Suppressor macrophage treated with lipopolysaccharide for 4 hours (primary cell): ENCODE measurements around the gene TGFB1I1.
A peak's percentile ranks its signal among the peaks of the same experiment; 100 is the strongest.
"Not testable (repeated sequence)": the region's sequence is repeated elsewhere in the genome, so short reads cannot be mapped to it uniquely, and the experiment has no call there.

Experiments
- DNase-seq: peaks from one replicate; pipeline ENCODE4 v3.0.0-alpha.2; 2020

TGFB1I1 gene

GRCh38 chr16:31471875-31472708, at the start of gene TGFB1I1:
Gene TGFB1I1 (plus strand): TSS chr16:31472152. CDS start chr16:31472189, 37 bp downstream.
- DNase-seq: no peak

DNA sequence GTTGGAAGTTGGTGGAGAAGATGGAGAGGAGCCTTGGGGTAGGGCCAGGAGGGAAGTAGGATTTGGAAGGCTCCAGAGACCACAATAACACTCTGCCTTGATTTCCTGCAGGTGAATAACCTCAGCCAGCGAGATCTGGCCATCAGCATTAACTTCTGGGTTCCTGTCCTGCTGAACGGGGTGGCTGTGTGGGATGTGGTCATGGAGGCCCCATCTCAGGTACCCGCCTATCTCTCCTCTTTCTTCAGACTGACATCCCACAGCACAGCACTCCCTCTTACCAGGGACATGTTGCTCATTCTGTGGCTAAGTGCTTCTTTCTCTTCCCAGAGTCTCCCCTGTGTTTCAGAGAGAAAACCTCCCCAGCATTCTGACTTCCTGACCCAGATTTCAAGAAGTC, 48.7 kb upstream of the TGFB1I1 start:
- DNase-seq: no peak

DNA sequence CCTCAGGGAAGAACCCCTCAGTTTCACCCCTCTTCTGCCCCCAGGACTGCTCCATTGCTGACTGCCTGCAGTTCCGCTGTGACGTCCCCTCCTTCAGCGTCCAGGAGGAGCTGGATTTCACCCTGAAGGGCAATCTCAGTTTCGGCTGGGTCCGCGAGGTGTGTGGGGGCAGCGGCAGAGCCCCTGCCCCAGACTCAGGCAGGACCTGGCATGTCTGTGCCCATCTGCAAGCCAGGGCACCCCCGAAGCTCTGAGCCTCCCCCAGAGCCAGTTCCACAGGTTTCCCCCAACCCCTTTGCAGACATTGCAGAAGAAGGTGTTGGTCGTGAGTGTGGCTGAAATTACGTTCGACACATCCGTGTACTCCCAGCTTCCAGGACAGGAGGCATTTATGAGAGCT, 48.2 kb upstream of the TGFB1I1 start:
- DNase-seq: no peak

GRCh38 chr16:31427441-31428278, 44.3 kb upstream of the TGFB1I1 start:
- peak; percentile 68 for DNase-seq

DNA sequence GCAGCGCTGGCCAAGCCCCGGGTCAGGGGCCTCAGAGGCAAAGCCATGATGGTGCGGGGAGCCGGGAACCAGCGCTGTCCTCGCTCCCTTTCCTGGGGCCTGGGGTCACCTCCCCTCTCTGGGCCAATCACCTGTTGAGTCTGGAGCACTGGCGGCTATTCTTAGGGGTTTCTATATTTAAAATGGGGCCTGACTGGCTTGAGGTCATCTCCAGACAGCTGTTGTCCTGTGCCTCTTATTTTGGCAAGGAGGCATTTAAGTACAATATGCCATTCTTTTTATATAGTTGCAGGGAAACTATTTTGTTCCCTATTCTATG, 43.7 kb upstream of the TGFB1I1 start, which contains the start of gene COX6A2:
COX6A2 (minus strand) TSS at position 82 of the 319 bp plus-strand sequence; CDS start at position 47, 35 bp downstream.
- no peak for DNase-seq

DNA sequence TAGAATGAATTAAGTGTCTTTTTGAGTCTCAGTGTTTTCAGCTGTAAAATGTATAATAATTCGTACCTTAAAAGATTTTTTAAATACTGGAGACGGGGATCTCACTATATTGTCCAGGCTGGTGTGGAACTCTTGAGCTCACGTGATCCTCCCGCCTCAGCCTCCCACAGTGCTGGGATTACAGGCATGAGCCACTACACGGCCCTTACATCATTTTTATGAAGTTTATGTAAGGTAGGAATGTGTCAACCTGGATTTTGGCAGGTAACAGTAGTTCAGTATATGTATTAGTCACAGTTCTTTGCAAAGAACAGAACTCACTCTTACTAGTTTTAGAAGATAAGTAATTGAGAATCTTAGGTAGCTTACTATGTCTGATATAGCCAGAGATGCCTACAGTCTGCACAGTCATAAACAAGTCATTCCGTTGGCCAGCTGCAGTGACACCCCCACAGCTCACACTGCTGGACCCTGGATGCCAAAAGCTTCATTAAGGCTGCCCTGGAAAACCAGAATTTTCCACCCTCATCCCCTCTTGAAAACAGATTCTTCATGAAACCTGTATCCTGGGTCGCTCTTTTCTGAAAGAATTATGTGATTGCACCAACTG, 43.2 kb upstream of the TGFB1I1 start:
- no peak for DNase-seq

- DNase-seq: no peak
Observed at GRCh38 chr16:31429314-31429713, 42.6 kb upstream of the TGFB1I1 start.

DNA sequence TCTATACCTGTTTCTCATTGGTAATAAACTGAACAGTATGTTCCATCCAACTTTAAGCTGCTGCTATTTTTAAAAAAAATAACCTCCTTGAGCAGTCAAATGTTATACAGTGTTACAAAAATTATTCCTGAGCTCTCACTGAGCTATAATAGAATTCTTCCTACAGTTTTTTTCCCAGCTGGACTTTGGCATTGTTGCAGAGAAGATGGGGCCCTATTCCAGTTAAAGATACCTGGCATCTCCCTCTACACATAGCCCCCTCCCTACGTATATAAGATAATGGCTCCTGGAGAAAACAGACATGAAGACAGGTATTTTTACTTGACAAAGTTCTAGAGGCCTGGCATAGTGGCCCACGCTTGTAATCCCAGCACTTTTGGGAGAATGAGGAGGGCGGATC, 42.2 kb upstream of the TGFB1I1 start:
- DNase-seq: no peak

- no peak for DNase-seq
Observed at GRCh38 chr16:31430380-31431052, 41.4 kb upstream of the TGFB1I1 start.

GRCh38 chr16:31435341-31436220, 36.4 kb upstream of the TGFB1I1 start:
- DNase-seq: no peak

GRCh38 chr16:31436221-31437045, 35.5 kb upstream of the TGFB1I1 start:
- no peak for DNase-seq

DNA sequence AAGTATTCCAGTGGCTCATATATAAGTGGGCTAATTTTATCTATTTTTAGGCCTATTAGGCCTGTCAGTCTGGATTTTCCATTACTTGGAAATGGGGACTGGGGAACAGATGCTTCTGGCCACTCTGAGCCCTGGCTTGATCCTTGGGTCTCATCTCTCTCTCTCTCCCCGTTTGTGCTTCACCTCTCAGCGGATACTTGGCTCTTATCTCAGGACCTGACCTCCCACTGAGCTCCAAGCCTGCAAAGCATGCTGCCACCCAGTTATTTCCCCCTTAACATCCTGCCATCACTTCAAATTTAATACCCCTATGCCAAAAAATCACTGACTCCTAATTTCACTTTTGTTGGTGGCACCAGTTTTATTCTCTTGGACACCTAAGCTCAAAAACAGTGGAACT, 33.5 kb upstream of the TGFB1I1 start:
- DNase-seq: no peak

DNA sequence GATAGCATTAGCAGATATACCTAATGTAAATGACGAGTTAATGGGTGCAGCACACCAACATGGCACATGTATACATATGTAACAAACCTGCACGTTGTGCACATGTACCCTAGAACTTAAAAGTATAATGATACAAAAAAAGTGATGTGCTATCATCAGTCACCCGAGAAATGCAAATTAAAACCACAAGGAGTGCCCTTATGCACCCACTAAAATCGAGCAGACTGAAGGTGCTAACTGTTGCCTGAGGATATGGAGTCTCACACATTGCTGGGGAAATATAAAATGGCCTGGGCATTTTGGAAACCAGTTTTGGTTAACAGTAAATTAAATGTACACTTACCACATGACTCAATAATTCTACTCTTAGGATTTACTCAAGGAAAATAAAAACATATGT, 32.9 kb upstream of the TGFB1I1 start:
- DNase-seq: not testable (repeated sequence)

DNA sequence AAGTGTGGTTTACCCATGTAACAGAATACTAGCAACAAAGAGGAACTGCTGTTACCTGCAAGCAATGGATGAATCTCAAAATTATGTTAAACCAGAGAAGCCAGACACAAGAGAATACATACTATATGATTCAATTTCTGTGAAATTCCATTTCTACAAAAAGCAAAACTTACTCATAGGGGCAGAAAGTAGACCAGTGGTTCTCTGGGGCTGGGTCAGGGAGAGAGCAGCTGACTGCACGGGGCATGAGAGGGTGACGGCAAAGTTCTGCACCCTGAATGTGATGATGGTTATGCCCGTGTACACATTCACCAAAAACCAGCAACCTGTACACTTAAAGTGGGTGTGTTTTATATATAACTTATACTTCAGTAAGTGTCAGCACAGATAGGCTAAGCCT, 32.4 kb upstream of the TGFB1I1 start:
- DNase-seq: no peak

DNA sequence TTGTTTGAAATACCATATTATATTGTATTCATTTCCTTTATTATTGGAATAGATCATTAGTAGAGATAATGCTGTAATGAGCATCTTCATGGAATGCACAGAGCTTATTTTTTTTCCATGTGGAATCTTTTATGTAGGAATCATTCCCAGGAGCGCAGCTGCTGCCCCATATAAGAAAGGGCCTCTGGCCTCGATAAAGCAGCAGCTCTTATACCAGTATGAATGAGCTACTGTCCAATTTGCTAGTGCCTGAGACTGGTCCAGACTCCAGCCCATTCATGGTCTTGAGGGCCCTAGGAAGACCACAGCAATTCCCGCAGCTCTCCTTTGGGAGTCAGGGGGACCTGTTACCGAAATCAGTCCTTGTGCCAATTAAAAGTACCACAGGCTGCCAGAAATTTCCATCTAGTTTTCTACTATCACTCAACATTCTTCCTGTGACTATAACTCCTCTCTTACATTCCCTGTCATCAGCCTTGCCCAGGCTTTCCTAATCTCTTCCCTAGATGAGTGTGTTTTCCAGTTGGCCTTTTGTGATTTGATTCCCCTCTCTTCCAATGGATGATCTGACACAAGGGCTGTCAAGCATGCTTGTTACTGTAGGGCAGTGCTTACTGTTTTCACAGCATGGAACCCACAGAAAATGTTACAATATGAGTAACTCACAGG, 31.3 kb upstream of the TGFB1I1 start:
- no peak for DNase-seq

DNA sequence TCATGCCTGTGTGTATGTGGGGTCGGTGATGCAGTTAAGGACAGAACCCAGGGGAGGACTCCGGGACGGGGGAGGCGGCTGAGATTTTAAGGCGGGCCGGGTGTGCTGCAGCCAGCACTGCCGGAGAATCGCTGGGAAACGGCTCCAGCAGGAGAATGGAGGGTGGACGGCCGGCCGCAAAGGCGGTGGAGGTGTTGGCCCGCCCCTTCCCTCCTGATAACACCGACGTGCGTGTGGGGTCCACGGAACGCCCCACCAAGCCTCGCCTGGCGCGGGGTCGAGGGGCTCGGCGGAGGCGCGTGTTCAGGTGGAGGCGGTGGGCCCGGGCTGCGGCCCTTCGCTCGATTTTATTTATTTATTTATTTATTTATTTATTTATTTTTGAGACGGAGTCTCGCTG, 30.0 kb upstream of the TGFB1I1 start:
- no peak for DNase-seq

DNA sequence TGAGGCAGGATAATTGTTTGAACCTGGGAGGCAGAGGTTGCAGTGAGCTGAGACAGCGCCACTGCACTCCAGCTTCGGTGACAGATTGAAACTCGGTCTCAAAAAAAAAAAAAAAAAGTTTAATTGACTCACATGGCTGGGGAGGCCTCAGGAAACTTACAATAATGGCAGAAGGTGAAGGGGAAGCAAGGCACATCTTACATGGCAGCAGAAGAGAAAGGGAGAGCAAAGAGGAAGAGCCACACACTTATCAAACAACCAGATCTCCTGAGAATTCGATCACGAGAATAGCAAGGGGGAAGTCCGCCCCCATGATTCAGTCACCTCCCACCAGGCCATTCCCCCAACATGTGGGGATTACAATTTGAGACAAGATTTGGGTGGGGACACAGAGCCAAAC, 26.0 kb upstream of the TGFB1I1 start:
- not testable (repeated sequence) for DNase-seq

- DNase-seq: no peak
Observed at GRCh38 chr16:31451201-31451600, 20.8 kb upstream of the TGFB1I1 start.

DNA sequence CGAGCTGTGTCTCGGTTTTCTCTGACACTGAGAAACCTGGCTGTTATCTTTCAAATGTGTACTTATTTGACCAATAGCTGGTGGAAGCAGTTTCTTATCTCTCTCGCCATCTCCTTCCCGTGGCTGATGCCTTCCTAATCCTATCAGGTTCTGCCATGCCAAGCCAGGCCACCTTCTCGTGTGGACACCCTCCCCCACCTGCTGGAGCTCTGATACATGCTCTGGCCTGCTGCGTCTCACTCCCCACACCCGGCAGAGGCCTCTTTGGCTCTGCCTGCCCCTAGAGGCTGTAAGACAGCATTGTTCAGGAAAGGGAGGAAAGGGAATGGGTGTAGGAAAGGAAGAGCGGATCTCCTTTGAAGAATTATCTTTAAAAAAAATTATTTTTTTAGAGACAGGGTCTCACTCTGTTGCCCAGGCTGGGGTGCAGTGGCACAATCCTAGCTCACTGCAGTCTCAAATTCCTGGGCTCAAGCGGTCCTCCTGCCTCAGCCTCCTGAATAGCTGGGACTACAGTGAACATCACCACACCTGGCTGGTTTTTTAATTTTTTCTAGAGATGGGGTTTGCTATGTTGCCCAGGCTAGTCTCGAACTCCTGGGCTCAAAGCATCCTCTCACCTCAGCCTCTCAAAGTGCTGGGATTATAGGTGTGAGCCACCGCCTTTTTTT, 20.1 kb upstream of the TGFB1I1 start:
- DNase-seq: peak; percentile 55

DNA sequence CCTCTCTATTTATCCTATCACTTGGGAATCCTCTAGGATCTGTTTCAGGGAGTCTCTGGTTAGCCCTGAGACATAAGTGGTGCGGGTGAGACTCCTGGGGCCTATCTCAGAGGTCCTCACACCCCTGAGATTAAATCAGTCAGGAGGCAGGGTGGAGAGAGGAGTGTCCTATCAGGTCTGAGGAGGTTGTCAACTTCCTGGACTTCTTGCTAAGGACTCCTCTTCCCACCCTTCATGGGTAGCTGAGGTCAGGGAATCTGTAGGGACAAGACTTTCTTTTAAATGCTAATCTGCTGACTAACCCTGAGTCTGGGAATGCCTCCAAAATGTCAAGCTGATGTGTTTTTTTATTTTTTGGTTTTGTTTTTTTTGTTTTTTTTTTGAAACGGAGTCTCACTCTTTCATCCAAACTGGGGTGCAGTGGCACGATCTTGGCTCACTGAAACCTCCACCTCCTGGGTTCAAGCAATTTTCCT, 19.3 kb upstream of the TGFB1I1 start:
- peak; percentile 46 for DNase-seq
